GM12878 (cell line): ENCODE data around the gene DUSP15.

Source experiments
- CREM ChIP-seq: IDR thresholded peaks from 2 replicates; pipeline ENCODE4 v1.6.1; 2014; ENCODE audit warnings: antibody characterized with exemption, low read depth
- CTCF ChIP-seq, 3 experiments: IDR thresholded peaks in 2 of 3; conservative IDR thresholded peaks in 1 of 3; 2 replicates each; pipeline ENCODE4 v1.5.1; 2011; ENCODE audit warnings: low read depth in 3 of 3, low read length in 3 of 3, mild to moderate bottlenecking in 3 of 3, control low read depth in 2 of 3, moderate library complexity in 2 of 3, inconsistent platforms in 1 of 3, mixed read lengths in 1 of 3; ENCODE audit not compliant: control insufficient read depth in 2 of 3, insufficient read depth in 1 of 3; ENCODE audit errors: extremely low read depth in 1 of 3
- EP300 ChIP-seq, 2 experiments: fragments of 150-350 bp in 1 of 2; IDR thresholded peaks; 2 replicates each; pipeline ENCODE4 v1.6.1; 2011 to 2012; ENCODE audit warnings: low read depth in 2 of 2, low read length in 2 of 2, borderline replicate concordance in 1 of 2, improper control_type of control experiment in 1 of 2, inconsistent platforms in 1 of 2; ENCODE audit not compliant: control insufficient read depth in 1 of 2
- FOXK2 ChIP-seq: fragments of 450-650 bp; IDR thresholded peaks from 2 replicates; pipeline ENCODE4 v1.6.1; 2017; ENCODE audit warnings: mild to moderate bottlenecking, moderate library complexity
- HDAC2 ChIP-seq: fragments of 200-600 bp; sonication (generic); IDR thresholded peaks from 2 replicates; pipeline ENCODE4 v1.6.1; 2017
- JUND ChIP-seq: IDR thresholded peaks from 2 replicates; pipeline ENCODE4 v1.6.1; 2012; ENCODE audit warnings: low read depth, mild to moderate bottlenecking, low read length, improper control_type of control experiment, moderate library complexity
- POLR2AphosphoS5 ChIP-seq: IDR thresholded peaks from 2 replicates; pipeline ENCODE4 v1.6.1; 2011; ENCODE audit warnings: mild to moderate bottlenecking, low read length, inconsistent platforms
- YY1 ChIP-seq: IDR thresholded peaks from 2 replicates; pipeline ENCODE4 v1.6.1; 2011; ENCODE audit warnings: low read depth, mild to moderate bottlenecking, low read length
- ZBTB33 ChIP-seq: fragments of 450-650 bp; IDR thresholded peaks from 2 replicates; pipeline ENCODE4 v1.6.1; 2017; ENCODE audit warnings: mild to moderate bottlenecking

- TF ChIP-seq FOXK2 (no peak), CREM (no peak), JUND (no peak), HDAC2 (no peak), ZBTB33 (no peak), YY1 (no peak), CTCF (IDR thresholded peaks at IDR 0.05 in 2 of 3, conservative IDR thresholded peaks at IDR 0.05 in 1 of 3; ENCODE audit: control insufficient read depth in 2 of 3, extremely low read depth in 1 of 3, insufficient read depth in 1 of 3, low read depth in 3 of 3, low read length in 3 of 3) (no peak), EP300 (IDR thresholded peaks at IDR 0.05; ENCODE audit: borderline replicate concordance in 1 of 2, control insufficient read depth in 1 of 2, low read depth in 2 of 2, low read length in 2 of 2) (no peak), POLR2AphosphoS5 (no peak)
Measured at GRCh38 chr20:31863296-31864085, 6.8 kb downstream of the DUSP15 start.
